GM18858 (cell line): ENCODE results near the gene SPPL2C.

Experiments
- ATAC-seq: cut with Tn5 transposase; IDR thresholded peaks from one replicate; pipeline ENCODE4 v1.9.1; 2021; ENCODE audit not compliant: unreplicated experiment

SPPL2C gene

DNA sequence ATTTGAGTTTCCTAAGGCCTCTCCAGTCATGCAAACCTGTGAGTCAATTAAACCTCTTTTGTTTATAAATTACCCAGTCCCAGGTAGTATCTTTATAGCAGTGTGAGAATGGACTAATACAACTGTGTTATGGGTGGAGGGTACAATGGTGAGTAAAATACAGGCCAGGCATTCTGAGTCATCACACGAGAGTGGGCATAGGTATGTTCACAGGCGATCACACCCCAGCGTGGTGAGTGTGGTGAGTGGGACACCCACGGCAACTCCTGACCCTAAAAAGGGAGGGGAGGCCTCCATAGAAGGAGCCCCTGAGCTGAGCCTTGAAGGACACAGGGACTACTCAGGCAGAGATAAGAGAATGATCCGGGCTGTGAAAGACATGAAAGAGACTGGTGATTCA is 27.0 kb downstream of the SPPL2C start:
- no peak for ATAC-seq

DNA sequence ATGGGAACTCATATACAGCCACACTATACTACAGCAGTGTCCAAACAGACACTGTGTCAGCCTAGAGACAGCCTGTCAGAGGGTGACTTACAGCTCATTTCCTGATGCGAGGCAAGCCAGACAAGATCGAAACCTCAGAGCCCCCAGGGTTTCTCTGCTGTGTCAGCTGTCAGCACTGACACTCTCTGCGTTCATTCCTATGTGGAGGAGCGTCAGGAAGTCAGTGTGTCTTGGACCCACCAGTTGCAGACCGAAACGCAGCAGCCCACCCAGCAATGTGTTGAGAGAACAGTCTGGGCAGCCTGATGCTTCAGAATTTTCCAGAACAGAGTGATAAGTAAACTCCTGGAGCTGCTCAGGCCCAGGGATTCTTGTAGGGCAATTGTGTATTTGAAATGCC is 29.0 kb downstream of the SPPL2C start:
- no peak for ATAC-seq

DNA sequence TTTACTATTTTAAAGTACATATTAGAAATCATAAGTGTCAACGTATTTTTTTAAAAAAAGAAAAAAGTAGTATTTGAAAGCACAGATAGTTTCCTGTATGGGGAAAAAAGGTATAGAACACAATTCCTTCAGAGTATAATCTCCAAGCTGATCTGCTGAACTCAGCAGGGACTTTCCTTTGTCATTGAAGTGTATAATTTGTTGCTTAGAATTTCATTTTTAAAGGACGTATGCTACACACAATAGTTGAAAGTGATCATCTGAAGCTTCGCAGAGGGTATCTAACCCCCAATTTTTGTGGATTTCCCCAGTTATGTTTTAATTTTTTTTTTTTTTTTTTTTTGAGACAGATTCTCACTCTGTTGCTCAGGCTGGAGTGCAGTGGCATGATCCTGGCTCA is 29.5 kb downstream of the SPPL2C start:
- ATAC-seq = no peak

DNA sequence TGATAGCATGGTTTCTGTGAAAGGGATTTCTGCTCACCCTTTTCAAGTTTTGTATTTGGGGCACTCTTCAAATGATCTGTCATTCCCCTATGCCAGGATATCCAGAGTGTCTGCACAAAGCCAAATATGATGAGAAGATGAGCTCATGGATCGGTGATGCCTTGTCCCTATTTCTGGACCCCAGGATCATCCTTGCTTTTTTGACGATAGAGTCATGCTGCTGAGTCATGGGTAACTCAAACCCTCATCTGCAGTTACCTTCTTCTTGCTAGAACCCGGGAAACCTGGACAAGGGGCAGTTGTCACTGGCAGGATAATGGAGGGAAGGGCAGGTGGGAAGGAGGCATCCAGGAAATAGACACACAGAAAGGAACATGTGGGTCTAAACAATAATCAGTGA is 31.9 kb downstream of the SPPL2C start:
- ATAC-seq = no peak

DNA sequence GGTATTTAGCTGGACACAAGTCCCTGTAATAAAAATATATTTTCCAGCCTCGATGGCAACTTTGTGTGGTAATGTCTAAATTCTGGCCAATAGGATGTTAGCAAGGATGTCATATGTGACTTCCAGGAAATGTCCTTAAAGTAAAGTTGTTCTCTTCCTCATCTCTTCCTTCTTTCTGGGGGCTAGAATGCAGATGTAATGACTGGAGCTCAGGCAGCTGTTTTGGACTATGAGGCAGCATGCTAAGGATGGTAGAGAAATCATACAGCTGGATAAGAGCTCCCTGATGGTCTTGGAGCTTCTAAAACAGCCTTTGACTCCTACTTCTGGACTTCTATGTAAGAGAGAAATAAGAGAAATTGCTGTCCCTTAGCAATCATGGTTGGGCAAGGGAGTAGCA is 32.8 kb downstream of the SPPL2C start:
- ATAC-seq = no peak

DNA sequence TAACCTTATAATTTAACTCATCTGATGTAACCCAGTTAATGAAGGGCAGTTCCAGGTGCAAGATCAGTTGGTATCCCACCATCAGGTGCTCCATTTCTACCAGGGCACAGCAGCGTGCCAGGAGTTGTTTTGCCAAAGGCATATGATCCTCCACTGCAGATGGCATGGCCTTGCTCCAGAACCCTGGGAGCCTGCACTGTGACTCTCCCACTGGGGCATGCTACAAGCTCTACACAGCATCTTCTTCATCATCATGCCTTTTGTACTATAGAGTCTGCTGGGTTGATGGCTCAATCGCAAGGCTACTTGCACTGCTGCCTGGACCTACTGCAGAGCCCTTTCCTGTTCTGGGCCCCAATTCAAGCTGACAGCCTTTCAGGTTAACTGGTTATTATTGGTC is 38.4 kb downstream of the SPPL2C start:
- ATAC-seq = no peak

DNA sequence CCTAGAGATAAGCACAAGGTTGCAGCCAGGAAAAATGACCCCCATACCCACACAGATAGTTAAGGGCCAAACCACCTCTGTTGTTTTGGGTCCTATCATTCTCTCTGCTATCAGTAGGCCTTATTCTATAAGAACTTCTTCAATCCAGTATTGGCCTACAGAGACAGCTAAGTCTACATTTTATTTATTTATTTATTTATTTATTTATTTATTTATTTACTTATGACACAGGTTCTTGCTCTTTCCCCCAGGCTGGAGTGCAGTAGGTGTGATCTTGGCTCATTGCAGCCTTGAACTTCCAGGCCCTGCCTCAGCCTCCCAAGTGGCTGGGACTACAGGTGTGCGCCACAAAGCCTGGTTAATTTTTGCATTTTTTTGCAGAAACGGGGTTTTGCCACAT is 42.2 kb downstream of the SPPL2C start:
- no peak for ATAC-seq

DNA sequence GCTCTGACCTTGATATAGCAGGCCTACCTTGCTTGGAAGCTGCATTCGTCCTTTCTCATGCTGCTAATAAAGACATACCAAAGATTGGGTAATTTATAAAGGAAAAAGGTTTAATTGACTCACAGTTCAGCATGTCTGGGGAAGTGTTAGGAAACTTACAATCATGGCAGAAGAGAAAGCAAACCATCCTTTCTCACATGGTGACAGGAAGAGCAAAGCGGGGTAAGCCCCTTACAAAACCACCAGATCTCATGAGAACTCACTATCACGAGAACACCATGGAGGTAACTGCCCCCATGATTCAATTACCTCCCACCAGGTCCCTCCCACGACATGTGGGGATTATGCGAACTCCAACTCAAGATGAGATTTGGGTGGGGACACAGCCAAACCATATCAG is 43.7 kb downstream of the SPPL2C start:
- no peak for ATAC-seq

DNA sequence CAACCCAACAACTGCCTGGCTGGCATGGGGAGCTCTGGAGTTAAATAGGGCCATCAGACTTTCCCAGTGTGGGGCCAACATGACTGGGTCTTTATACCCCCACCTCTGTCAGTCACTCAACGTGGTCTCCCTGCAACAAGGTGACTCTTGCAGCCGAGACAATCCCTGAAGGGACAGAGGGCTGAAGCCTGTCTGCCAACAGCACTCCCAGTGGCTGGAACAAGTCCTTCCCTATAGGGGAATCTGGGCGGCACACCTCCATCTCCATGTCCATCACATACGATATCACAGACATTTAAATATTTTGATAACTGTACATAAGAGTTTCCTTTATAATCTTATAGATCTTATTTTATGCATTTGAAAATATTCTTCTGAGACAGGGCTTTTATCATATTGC is 44.9 kb downstream of the SPPL2C start:
- no peak for ATAC-seq

DNA sequence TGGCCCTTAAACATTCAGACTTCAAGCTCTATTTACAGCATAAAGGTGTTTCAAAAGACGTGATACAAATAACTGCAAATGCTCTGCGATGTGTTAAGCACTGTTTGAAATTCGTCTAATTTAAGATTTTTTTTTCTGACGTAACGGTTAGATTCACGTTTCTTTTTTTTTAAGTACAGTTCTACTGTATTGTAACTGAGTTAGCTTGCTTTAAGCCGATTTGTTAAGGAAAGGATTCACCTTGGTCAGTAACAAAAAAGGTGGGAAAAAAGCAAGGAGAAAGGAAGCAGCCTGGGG is 49.0 kb downstream of the SPPL2C start:
- no peak for ATAC-seq

DNA sequence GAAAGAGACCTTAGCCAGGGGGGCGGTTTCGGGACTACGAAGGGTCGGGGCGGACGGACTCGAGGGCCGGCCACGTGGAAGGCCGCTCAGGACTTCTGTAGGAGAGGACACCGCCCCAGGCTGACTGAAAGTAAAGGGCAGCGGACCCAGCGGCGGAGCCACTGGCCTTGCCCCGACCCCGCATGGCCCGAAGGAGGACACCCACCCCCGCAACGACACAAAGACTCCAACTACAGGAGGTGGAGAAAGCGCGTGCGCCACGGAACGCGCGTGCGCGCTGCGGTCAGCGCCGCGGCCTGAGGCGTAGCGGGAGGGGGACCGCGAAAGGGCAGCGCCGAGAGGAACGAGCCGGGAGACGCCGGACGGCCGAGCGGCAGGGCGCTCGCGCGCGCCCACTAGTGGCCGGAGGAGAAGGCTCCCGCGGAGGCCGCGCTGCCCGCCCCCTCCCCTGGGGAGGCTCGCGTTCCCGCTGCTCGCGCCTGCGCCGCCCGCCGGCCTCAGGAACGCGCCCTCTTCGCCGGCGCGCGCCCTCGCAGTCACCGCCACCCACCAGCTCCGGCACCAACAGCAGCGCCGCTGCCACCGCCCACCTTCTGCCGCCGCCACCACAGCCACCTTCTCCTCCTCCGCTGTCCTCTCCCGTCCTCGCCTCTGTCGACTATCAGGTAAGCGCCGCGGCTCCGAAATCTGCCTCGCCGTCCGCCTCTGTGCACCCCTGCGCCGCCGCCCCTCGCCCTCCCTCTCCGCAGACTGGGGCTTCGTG is 49.5 kb downstream of the SPPL2C start, which contains the start of gene MAPT:
Gene MAPT (plus strand): TSS at position 533 of the 763 bp plus-strand sequence. CDS start 67,784 bp downstream, outside the sequence.
- no peak for ATAC-seq

DNA sequence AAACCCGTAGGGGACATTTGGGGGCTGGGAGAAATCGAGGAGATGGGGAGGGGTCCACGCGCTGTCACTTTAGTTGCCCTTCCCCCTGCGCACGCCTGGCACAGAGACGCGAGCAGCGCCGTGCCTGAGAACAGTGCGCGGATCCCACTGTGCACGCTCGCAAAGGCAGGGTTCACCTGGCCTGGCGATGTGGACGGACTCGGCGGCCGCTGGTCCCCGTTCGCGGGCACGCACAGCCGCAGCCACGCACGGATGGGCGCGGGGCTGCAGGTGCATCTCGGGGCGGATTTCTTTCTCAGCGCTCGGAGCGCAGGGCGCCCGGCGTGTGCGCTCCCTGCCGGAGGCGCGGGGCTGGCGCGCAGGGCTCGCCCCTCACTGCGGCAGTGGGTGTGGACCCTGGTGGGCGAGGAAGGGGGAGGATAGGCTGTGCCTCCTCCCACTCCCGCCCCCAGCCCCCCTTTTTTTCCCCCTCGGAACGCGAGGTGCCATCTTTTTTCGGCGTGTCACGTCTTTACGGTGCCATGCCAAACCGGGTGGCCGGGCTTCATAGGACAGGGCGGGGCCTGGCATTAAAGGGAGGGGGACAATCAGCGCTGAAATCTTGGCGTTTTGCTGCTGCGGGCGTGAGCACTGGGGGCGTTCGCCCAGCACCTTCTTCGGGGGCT is 50.8 kb downstream of the SPPL2C start:
- no peak for ATAC-seq

DNA sequence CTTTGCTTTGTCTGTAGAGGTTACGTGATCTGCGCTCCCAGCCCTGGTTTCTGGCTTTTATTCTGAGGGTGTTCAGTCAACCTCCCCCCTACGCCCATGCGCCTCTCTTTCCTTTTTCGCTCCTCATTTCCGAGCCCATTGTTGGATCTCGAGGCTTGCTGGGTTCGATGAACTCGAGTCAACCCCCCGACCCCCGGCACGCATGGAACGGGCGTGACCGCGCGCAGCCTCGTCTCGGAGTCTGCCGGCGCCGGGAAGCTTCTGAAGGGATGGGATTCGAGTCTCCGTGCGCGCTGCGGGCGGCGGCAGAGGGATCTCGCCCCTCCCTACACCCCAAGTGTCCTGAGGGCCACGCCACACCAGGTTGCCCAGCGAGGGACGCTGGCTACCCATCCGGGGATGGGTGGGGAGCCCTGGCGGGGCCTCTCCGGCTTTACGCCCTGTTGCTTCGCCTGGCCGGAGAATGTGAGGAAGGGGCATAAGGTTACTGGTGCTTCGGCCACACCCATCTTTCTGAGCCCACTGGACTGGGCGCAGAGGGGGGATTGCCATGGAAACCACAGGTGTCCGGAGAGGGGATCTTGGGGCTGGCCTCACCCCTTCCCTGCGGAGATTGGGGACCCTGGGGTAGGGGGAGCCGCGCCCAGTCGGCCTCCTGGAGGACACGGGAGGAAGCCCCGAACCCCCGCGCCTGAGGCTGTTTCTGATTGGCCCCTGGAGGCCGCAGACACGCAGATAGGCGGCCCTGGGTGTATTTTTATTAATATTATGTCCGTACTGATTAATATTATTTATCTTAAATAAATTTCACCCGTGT is 51.5 kb downstream of the SPPL2C start:
- no peak for ATAC-seq
